Hematopoietic multipotent progenitor cell treated with erythropoietin and hydrocortisone succinate and interleukin-3 and kit ligand, for 15 days (in vitro differentiated cells): ENCODE data around the gene ZNRF2.

Experiments
- DNase-seq: peaks from one replicate; pipeline ENCODE4 v3.0.0-alpha.2; 2015; ENCODE audit warnings: low spot score

Gene ZNRF2

GRCh38 chr7:30322271-30323005, 38.0 kb downstream of the ZNRF2 start:
- DNase-seq, result peak; percentile 20

GRCh38 chr7:30323006-30323355, 38.6 kb downstream of the ZNRF2 start:
- DNase-seq, result no peak

- DNase-seq, result no peak
Observed at GRCh38 chr7:30327813-30328212, 43.4 kb downstream of the ZNRF2 start.

GRCh38 chr7:30328381-30328780, 44.0 kb downstream of the ZNRF2 start:
- DNase-seq, result peak; percentile 29

- no peak for DNase-seq
Observed at GRCh38 chr7:30329716-30330115, 45.3 kb downstream of the ZNRF2 start.

- no peak for DNase-seq
Observed at GRCh38 chr7:30330134-30331111, 46.0 kb downstream of the ZNRF2 start.

- DNase-seq, result no peak
Observed at GRCh38 chr7:30331338-30331737, 46.9 kb downstream of the ZNRF2 start.

GRCh38 chr7:30332549-30332948, 48.2 kb downstream of the ZNRF2 start:
- no peak for DNase-seq

- DNase-seq, result no peak
Observed at GRCh38 chr7:30335763-30336487, 51.5 kb downstream of the ZNRF2 start.

GRCh38 chr7:30344513-30344912, 60.1 kb downstream of the ZNRF2 start:
- DNase-seq, result no peak

GRCh38 chr7:30347226-30348082, 63.1 kb downstream of the ZNRF2 start:
- no peak for DNase-seq

- peak; percentile 74 for DNase-seq
Observed at GRCh38 chr7:30348083-30348560, 63.7 kb downstream of the ZNRF2 start.

GRCh38 chr7:30349170-30349569, 64.8 kb downstream of the ZNRF2 start:
- no peak for DNase-seq

- no peak for DNase-seq
Observed at GRCh38 chr7:30349816-30350215, 65.4 kb downstream of the ZNRF2 start.

- peak; percentile 24 for DNase-seq
Observed at GRCh38 chr7:30351286-30351685, 66.9 kb downstream of the ZNRF2 start.

GRCh38 chr7:30351724-30352123, 67.3 kb downstream of the ZNRF2 start:
- DNase-seq, result no peak

GRCh38 chr7:30352169-30352568, 67.8 kb downstream of the ZNRF2 start:
- DNase-seq, result peak; percentile 17

- DNase-seq, result no peak
Observed at GRCh38 chr7:30353532-30353931, 69.1 kb downstream of the ZNRF2 start.

GRCh38 chr7:30353932-30354607, 69.7 kb downstream of the ZNRF2 start:
- no peak for DNase-seq

- DNase-seq, result no peak
Observed at GRCh38 chr7:30354791-30355190, 70.4 kb downstream of the ZNRF2 start.

GRCh38 chr7:30359957-30360356, 75.6 kb downstream of the ZNRF2 start:
- DNase-seq, result no peak
